Heart left ventricle (tissue), 16 donors: Measurements from ENCODE around the gene PRKX. TPM values are rescaled to one million over a fixed set of nuclear protein-coding genes. Genes with fewer than 3 reads are reported as not detected.

ENCODE experiments used
- ATAC-seq, 4 donors: fragments of 200-7000 bp; cut with Tn5 transposase; one replicate each; pipeline ENCODE4 v1.9.1; 2020 to 2022; ENCODE audit warnings: moderate library complexity in 4 of 4, mild to moderate bottlenecking in 3 of 4, moderate number of reproducible peaks in 1 of 4
- DNase-seq, 5 donors: peaks; one replicate each; pipeline ENCODE4 v3.0.0-alpha.2; 2020
- H3K27ac ChIP-seq, 12 donors: fragments of 200-600 bp; sonication (generic) in 4 of 12; one replicate each; pipeline versions ENCODE4 v1.5.0 to v1.8.0; 2016 to 2022; ENCODE audit warnings: mild to moderate bottlenecking in 2 of 12
- H3K27me3 ChIP-seq, 9 donors: fragments of 200-600 bp; sonication (generic) in 2 of 9; one replicate each; pipeline versions ENCODE4 v1.5.1 to v1.8.0; 2016 to 2022; ENCODE audit warnings: mild to moderate bottlenecking in 3 of 9
- H3K36me3 ChIP-seq, 9 donors: fragments of 200-600 bp; sonication (generic) in 2 of 9; one replicate each; pipeline versions ENCODE4 v1.5.0 to v1.8.0; 2018 to 2022; ENCODE audit warnings: mild to moderate bottlenecking in 2 of 9
- H3K4me1 ChIP-seq, 12 donors: fragments of 200-600 bp; sonication (generic) in 4 of 12; one replicate each; pipeline versions ENCODE4 v1.5.0 to v1.8.0; 2016 to 2022; ENCODE audit warnings: mild to moderate bottlenecking in 3 of 12
- H3K4me3 ChIP-seq, 12 donors: fragments of 200-600 bp; sonication (generic) in 4 of 12; one replicate each; pipeline versions ENCODE4 v1.5.0 to v1.8.0; 2017 to 2022; ENCODE audit warnings: mild to moderate bottlenecking in 9 of 12, moderate library complexity in 4 of 12
- H3K9me3 ChIP-seq, 12 donors: fragments of 200-600 bp; sonication (generic) in 4 of 12; one replicate each; pipeline versions ENCODE4 v1.5.0 to v1.8.0; 2016 to 2022; ENCODE audit warnings: mild to moderate bottlenecking in 1 of 12
- CTCF ChIP-seq, 12 donors: fragments of 200-600 bp; sonication (generic) in 4 of 12; IDR thresholded peaks; one replicate each; pipeline versions ENCODE4 v1.5.0 to v1.8.0; 2018 to 2022; ENCODE audit warnings: antibody characterized with exemption in 12 of 12, mild to moderate bottlenecking in 5 of 12
- POLR2A ChIP-seq, 2 donors: fragments of 450-650 bp; IDR thresholded peaks; one replicate each; pipeline ENCODE4 v1.6.1; 2017; ENCODE audit warnings: antibody characterized with exemption in 2 of 2, mild to moderate bottlenecking in 2 of 2, moderate library complexity in 2 of 2
- WGBS, 4 donors: extraction: QIAGEN DNeasy Blood & Tissue Kit in 2 of 4; methylation state at CpG; one replicate each; pipeline versions ENCODE4 v1.1.5 to v1.1.7; 2013 to 2018; 5-methylcytosine and 5-hydroxymethylcytosine counted together
- intact Hi-C, 10 donors: fragments of 100-400 bp; cut with DNase I; formaldehyde crosslinking; loops; one replicate each; pipeline versions ENCODE4 v1.11.1 to v1.14.2; 2022
- polyA plus RNA-seq, 2 donors: library from polyadenylated mRNA; stranded (reverse); fragments of 200-250 nt; gene quantifications; one replicate each; pipeline ENCODE4 v1.2.3, GENCODE V29; 2013
- total RNA-seq, 9 donors: library from RNA; depleted of rRNA in 2 of 9; stranded (reverse); fragments of >200 nt in 2 of 9; fragmentation: NEBNext Ultra II Directional in 3 of 9; extraction: Animal tissue kit (Norgen Biotek cat#: 25700) in 3 of 9; gene quantifications; one replicate each; pipeline versions ENCODE4 v1.1.0 to v1.2.4, GENCODE V29; 2016 to 2023
- donor health status: ischemic (EF 13 %, LVEDD 7.1; RV severe dilation, severe dysfunction).
- donor health status: healthy with polysubstance abuse.
- donor health status: DM: no; HTN: yes; CAD: no.
- donor health status: DM: no; HTN: no; CAD: no.
- donor health status: ischemic (EF 25% LVEDD 6.9; RV normal size, moderate dysfunction).
- donor health status: ischemic (EF 25% LVEDD 5.7; RV mildly dilated, moderate dysfunction).
- donor health status: healthy.
- donor health status: DM: yes; HTN: yes; CAD: no.
- donor health status: ischemic (EF 35%, LVEDD 5.7; RV mildly dilated, moderate dysfunction).
- donor health status: nonischemic (EF 11% LVEDD 7.7; RV severe dilation, severe dysfunction).
- donor health status: DM: yes; HTN: yes; CAD: no.
- donor health status: PGD.
- donor health status: ischemic (EF 29% LVEDD 5.4; RV normal size, mild dysfunction).
- donor health status: nonischemic (EF 23%, LVEDD 6.1; RV moderate dilation, normal function).

The PRKX gene
- total and polyA plus RNA-seq, 11 donors: 1.8 to 19.1 (median 4.1) TPM

GRCh38 chrX:3592184-3592583 lies 121.3 kb downstream of the PRKX start:
- Histone ChIP-seq H3K9me3 (no peaks in the 10 kb centered on the region), H3K27ac (no peak overlapping the region), H3K36me3 (no peaks in the 10 kb centered on the region), H3K4me3 (no peak overlapping the region), H3K27me3 (no peaks in the 10 kb centered on the region), H3K4me1 (no peaks in the 10 kb centered on the region)
- intact Hi-C loops: no loop called here
- ATAC-seq: no peak
- WGBS, 4 donors: 19 to 42% (median 32%) methylated on average over 12 of the region's 12 CpGs
- DNase-seq: no peak
- no peak for TF ChIP-seq POLR2A (IDR thresholded peaks at IDR 0.05)
- TF ChIP-seq CTCF (IDR thresholded peaks at IDR 0.05): no peak

GRCh38 chrX:3589474-3589873 lies 124.0 kb downstream of the PRKX start:
- TF ChIP-seq CTCF (IDR thresholded peaks at IDR 0.05) (no peak), POLR2A (IDR thresholded peaks at IDR 0.05) (no peak)
- no peak for DNase-seq
- intact Hi-C loops: no loop called here
- H3K27ac ChIP-seq: no peak overlapping the region
- no peaks in the 10 kb centered on the region for H3K4me1 ChIP-seq
- no peaks in the 10 kb centered on the region for H3K27me3 ChIP-seq
- no peaks in the 10 kb centered on the region for H3K9me3 ChIP-seq
- no peaks in the 10 kb centered on the region for H3K36me3 ChIP-seq
- no peak for ATAC-seq
- WGBS, 4 donors: 74 to 84% (median 80%) methylated on average over 8 of the region's 8 CpGs
- H3K4me3 ChIP-seq: no peak overlapping the region

- H3K27ac ChIP-seq: no peak overlapping the region
- H3K27me3 ChIP-seq: no peaks in the 10 kb centered on the region
- H3K9me3 ChIP-seq: no peaks in the 10 kb centered on the region
- intact Hi-C loops: no loop called here
- no peak for TF ChIP-seq POLR2A (IDR thresholded peaks at IDR 0.05)
- TF ChIP-seq CTCF (IDR thresholded peaks at IDR 0.05): no peak
- H3K36me3 ChIP-seq: no peaks in the 10 kb centered on the region
- DNase-seq (no peak), ATAC-seq (no peak)
- no peaks in the 10 kb centered on the region for H3K4me1 ChIP-seq
- WGBS, 4 donors: 64 to 77% (median 73%) methylated on average over 3 of the region's 3 CpGs
- no peak overlapping the region for H3K4me3 ChIP-seq
Measured at GRCh38 chrX:3585719-3586118, 127.7 kb downstream of the PRKX start.

GRCh38 chrX:3584415-3584996 lies 128.9 kb downstream of the PRKX start:
- no peak for TF ChIP-seq POLR2A (IDR thresholded peaks at IDR 0.05)
- TF ChIP-seq CTCF (IDR thresholded peaks at IDR 0.05): no peak
- ATAC-seq (no peak), DNase-seq (no peak)
- Histone ChIP-seq H3K27me3 (no peaks in the 10 kb centered on the region), H3K36me3 (no peaks in the 10 kb centered on the region), H3K4me1 (no peaks in the 10 kb centered on the region), H3K4me3 (no peak overlapping the region), H3K27ac (no peak overlapping the region), H3K9me3 (no peaks in the 10 kb centered on the region)
- 74 to 83% (median 83%) methylated on average over 10 of the region's 10 CpGs for WGBS, 4 donors
- intact Hi-C loops: no loop called here
